Natural killer cell (primary cell): ENCODE results near the gene CCDC73. TPM values are rescaled to one million over a fixed set of nuclear protein-coding genes. Genes with fewer than 3 reads are reported as not detected.
"Not testable (repeated sequence)": the region's sequence is repeated elsewhere in the genome, so short reads cannot be mapped to it uniquely, and the experiment has no call there.

Source experiments
- ATAC-seq, 3 donors: fragments of 150-1000 bp in 2 of 3; fragments of 200-7000 bp in 1 of 3; cut with Tn5 transposase; 1 replicate in 1 of 3; 2 replicates in 2 of 3; pipeline ENCODE4 v1.10.0; 2021; ENCODE audit warnings: mild to moderate bottlenecking in 2 of 3, moderate library complexity in 2 of 3
- DNase-seq, 2 donors: peaks; one replicate each; pipeline versions ENCODE4 v3.0.0 to v3.0.0-alpha.2; 2013 to 2021; ENCODE audit warnings: mixed read lengths in 1 of 2
- H3K27ac ChIP-seq: one replicate; pipeline ENCODE4 v1.5.1; 2013; ENCODE audit warnings: mild to moderate bottlenecking, low read length
- H3K27me3 ChIP-seq: one replicate; pipeline ENCODE4 v1.6.1; 2013; ENCODE audit warnings: low read length; ENCODE audit not compliant: control insufficient read depth, insufficient read depth
- H3K36me3 ChIP-seq: one replicate; pipeline ENCODE4 v1.6.1; 2013; ENCODE audit warnings: low read length; ENCODE audit not compliant: control insufficient read depth, insufficient read depth
- H3K4me1 ChIP-seq: one replicate; pipeline ENCODE4 v1.6.1; 2013; ENCODE audit warnings: low read length; ENCODE audit not compliant: control insufficient read depth, insufficient read depth
- H3K4me3 ChIP-seq: one replicate; pipeline ENCODE4 v1.5.1; 2013; ENCODE audit warnings: low read length
- H3K9me3 ChIP-seq: one replicate; pipeline ENCODE4 v1.6.1; 2013; ENCODE audit warnings: low read length; ENCODE audit not compliant: control insufficient read depth, insufficient read depth
- H3K27ac Mint-ChIP-seq, 2 donors: one replicate each; pipeline ENCODE4 v1.8.0; 2022; ENCODE audit warnings: mild to moderate bottlenecking in 2 of 2, mixed read lengths in 2 of 2, moderate library complexity in 1 of 2
- H3K27me3 Mint-ChIP-seq, 2 donors: one replicate each; pipeline ENCODE4 v1.8.0; 2022; ENCODE audit warnings: low read depth in 2 of 2, mixed read lengths in 2 of 2
- H3K36me3 Mint-ChIP-seq: one replicate; pipeline ENCODE4 v1.8.0; 2022; ENCODE audit warnings: mixed read lengths
- H3K4me1 Mint-ChIP-seq, 2 donors: one replicate each; pipeline ENCODE4 v1.8.0; 2022; ENCODE audit warnings: mixed read lengths in 2 of 2
- H3K4me3 Mint-ChIP-seq: one replicate; pipeline ENCODE4 v1.8.0; 2022; ENCODE audit warnings: mild to moderate bottlenecking, moderate library complexity, mixed read lengths
- H3K9me3 Mint-ChIP-seq, 2 donors: one replicate each; pipeline ENCODE4 v1.8.0; 2022; ENCODE audit warnings: mixed read lengths in 2 of 2
- WGBS: methylation state at CpG from one replicate; pipeline ENCODE4 v1.1.7; 2013; ENCODE audit warnings: missing lambda C conversion rate; ENCODE audit not compliant: insufficient coverage; 5-methylcytosine and 5-hydroxymethylcytosine counted together
- intact Hi-C: fragments of 100-400 bp; cut with micrococcal nuclease; formaldehyde crosslinking; loops from one replicate; pipeline ENCODE4 v1.14.2; 2022
- total RNA-seq, 4 donors: library from RNA; stranded (reverse); fragments of 120-200 nt in 1 of 4; gene quantifications; one replicate each; pipeline versions ENCODE4 v1.2.3 to v1.2.4, GENCODE V29; 2013 to 2022
- TF ChIP-seq, protein P1 (sequence below): fragments of 200-600 bp; IDR thresholded peaks from one replicate; pipeline ENCODE4 v1.8.0; 2022; ENCODE audit warnings: antibody characterized with exemption

CCDC73 gene
- total RNA-seq, 3 donors from 2014 or later (not counting 1 experiment from before 2014, with no cell fraction given): not detected

DNA sequence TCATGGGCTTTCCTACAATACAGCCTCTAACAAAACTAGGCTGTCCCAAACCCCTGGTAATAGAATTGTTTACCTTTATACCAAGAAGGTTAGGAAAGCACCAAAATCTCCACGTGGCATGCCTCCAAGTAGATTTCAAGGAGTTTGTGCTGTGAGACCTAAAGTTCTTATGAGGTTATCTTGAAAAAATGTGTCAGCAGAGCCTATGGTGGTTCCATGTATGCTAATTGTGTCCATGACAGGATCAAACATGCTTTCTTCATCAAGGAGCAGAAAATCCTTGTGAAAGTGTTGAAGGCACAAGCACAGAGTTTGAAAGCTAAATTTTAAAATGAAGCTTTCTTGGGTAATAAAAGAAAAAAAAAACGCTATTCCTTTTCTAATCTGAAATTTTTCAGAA is 36.2 kb downstream of the CCDC73 start:
- no peak overlapping the region for H3K27ac Mint-ChIP-seq
- TF ChIP-seq, protein P1, sequence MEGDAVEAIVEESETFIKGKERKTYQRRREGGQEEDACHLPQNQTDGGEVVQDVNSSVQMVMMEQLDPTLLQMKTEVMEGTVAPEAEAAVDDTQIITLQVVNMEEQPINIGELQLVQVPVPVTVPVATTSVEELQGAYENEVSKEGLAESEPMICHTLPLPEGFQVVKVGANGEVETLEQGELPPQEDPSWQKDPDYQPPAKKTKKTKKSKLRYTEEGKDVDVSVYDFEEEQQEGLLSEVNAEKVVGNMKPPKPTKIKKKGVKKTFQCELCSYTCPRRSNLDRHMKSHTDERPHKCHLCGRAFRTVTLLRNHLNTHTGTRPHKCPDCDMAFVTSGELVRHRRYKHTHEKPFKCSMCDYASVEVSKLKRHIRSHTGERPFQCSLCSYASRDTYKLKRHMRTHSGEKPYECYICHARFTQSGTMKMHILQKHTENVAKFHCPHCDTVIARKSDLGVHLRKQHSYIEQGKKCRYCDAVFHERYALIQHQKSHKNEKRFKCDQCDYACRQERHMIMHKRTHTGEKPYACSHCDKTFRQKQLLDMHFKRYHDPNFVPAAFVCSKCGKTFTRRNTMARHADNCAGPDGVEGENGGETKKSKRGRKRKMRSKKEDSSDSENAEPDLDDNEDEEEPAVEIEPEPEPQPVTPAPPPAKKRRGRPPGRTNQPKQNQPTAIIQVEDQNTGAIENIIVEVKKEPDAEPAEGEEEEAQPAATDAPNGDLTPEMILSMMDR: no peak
- no peak for ATAC-seq

DNA sequence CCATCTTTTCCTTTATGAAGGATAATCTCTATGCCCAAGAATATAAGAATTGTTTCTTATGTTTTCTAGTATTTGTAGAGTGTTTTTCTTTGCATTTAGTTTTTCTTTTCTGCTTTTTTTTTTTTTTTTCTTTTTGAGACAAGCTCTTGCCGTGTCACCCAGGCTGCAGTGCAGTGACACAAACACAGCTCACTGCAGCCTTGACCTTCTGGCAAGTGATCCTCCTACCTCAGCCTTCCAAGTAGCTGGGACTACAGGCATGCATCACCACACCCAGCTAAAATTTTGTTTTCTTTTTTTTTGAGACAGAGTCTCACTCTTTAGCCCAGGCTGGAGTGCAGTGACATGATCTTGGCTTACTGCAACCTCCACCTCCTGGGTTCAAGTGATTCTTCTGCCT is 41.3 kb downstream of the CCDC73 start:
- H3K27ac ChIP-seq, ATAC-seq, H3K4me1 Mint-ChIP-seq, DNase-seq, H3K9me3 Mint-ChIP-seq, H3K36me3 Mint-ChIP-seq, H3K9me3 ChIP-seq, H3K4me3 ChIP-seq, intact Hi-C loops, H3K4me3 Mint-ChIP-seq, H3K36me3 ChIP-seq, H3K27me3 ChIP-seq, H3K27ac Mint-ChIP-seq, H3K27me3 Mint-ChIP-seq, H3K4me1 ChIP-seq: not testable (repeated sequence)
- 100% methylated on average over 1 of the region's 1 CpG for WGBS

More for the DNA sequence above, 36.2 kb downstream of the CCDC73 start:
- no peaks in the 10 kb centered on the region for H3K36me3 Mint-ChIP-seq
- H3K4me3 ChIP-seq: no peak overlapping the region
- no peak for DNase-seq
- H3K27ac ChIP-seq: no peak overlapping the region
- WGBS: 83% methylated on average over 1 of the region's 2 CpGs
- H3K36me3 ChIP-seq: no peaks in the 10 kb centered on the region
- no peak overlapping the region for H3K4me3 Mint-ChIP-seq
- no peaks in the 10 kb centered on the region for H3K27me3 ChIP-seq
- no peaks in the 10 kb centered on the region for H3K4me1 Mint-ChIP-seq
- peaks cover 2% of the 10 kb centered on the region in 2 donors for H3K9me3 Mint-ChIP-seq
- no peaks in the 10 kb centered on the region for H3K4me1 ChIP-seq
- H3K27me3 Mint-ChIP-seq: no peaks in the 10 kb centered on the region
- intact Hi-C loops: no loop called here
- no peaks in the 10 kb centered on the region for H3K9me3 ChIP-seq

DNA sequence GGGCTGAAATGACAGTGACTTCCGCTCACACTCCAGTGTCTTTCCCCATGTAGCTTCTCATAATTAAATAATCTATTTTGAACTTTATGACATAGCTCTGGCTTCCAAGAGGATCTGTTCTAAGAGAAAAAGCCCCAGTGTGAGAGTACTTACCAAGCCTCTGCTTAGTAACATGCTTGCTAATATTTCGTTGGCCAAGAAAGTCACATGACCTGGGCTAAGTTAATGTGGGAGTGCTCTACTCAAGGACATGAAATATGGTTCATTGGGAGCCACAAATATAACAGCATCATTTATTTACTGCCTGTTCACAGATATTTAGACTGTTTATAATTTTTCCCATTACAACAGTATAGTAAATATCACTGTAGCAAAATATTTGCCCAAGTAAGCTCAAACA is 42.5 kb downstream of the CCDC73 start:
- Histone ChIP-seq H3K36me3 (no peaks in the 10 kb centered on the region), H3K9me3 (no peaks in the 10 kb centered on the region), H3K27ac (no peak overlapping the region), H3K4me1 (no peaks in the 10 kb centered on the region), H3K4me3 (no peak overlapping the region), H3K27me3 (peaks cover 2% of the 10 kb centered on the region)
- Mint-ChIP-seq H3K9me3 (no peaks in the 10 kb centered on the region), H3K27ac (no peak overlapping the region), H3K27me3 (peaks cover 0 to 9% of the 10 kb centered on the region in 2 donors), H3K4me3 (no peak overlapping the region), H3K36me3 (peaks cover 8% of the 10 kb centered on the region), H3K4me1 (no peaks in the 10 kb centered on the region)
- 83% methylated on average over 2 of the region's 2 CpGs for WGBS
- DNase-seq: no peak
- intact Hi-C loops: no loop called here
- ATAC-seq: no peak
- TF ChIP-seq, protein P1: no peak

DNA sequence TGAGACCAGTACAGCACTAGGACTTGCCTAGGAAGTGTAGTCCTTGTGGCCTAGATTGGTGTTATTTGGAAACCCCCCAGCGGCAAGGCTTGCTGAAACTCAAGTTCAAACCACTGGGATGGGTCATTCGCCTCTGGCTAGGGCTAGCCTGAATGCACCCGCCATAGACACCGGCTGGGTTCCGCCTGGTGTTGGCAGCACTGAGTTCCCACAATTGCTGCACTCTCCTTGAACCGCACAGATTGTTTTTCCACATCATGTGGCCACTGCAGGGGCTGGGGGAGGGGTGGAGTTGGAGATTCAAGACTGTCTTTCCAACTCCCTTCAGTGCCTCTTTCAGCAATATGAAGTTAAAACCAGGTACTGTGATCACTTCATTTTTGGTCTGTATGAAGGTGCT is 43.1 kb downstream of the CCDC73 start:
- H3K4me3 Mint-ChIP-seq: no peak overlapping the region
- Histone ChIP-seq H3K36me3 (no peaks in the 10 kb centered on the region), H3K4me1 (no peaks in the 10 kb centered on the region), H3K9me3 (no peaks in the 10 kb centered on the region), H3K27me3 (peaks cover 2% of the 10 kb centered on the region), H3K4me3 (no peak overlapping the region), H3K27ac (no peak overlapping the region)
- H3K27ac Mint-ChIP-seq: no peak overlapping the region
- H3K27me3 Mint-ChIP-seq: peaks cover 4 to 9% of the 10 kb centered on the region in 2 donors
- DNase-seq: no peak
- TF ChIP-seq, protein P1: no peak
- H3K9me3 Mint-ChIP-seq: no peaks in the 10 kb centered on the region
- H3K4me1 Mint-ChIP-seq: no peaks in the 10 kb centered on the region
- WGBS: 95% methylated on average over 6 of the region's 6 CpGs
- intact Hi-C loops: no loop called here
- peaks cover 8% of the 10 kb centered on the region for H3K36me3 Mint-ChIP-seq
- no peak for ATAC-seq
